BE2C (cell line): ENCODE results near the gene CSNK1G2.

Experiments used
- DNase-seq: peaks from one replicate; pipeline ENCODE4 v3.0.0-alpha.2; 2020
- H3K27me3 ChIP-seq: fragments of 250-450 bp; sonication (Bioruptor Pico); 2 replicates; pipeline ENCODE4 v1.5.1; 2020; ENCODE audit warnings: mild to moderate bottlenecking
- H3K36me3 ChIP-seq: fragments of 250-450 bp; sonication (Bioruptor Pico); 2 replicates; pipeline ENCODE4 v1.5.1; 2020; ENCODE audit warnings: mild to moderate bottlenecking
- H3K4me1 ChIP-seq: fragments of 250-450 bp; sonication (Bioruptor Pico); 2 replicates; pipeline ENCODE4 v1.5.1; 2020
- H3K4me3 ChIP-seq: 2 replicates; pipeline ENCODE4 v1.5.1; 2011; ENCODE audit warnings: low read depth, low read length
- H3K9me3 ChIP-seq: fragments of 250-450 bp; sonication (Bioruptor Pico); 2 replicates; pipeline ENCODE4 v1.5.1; 2020
- TF ChIP-seq, protein P1 (sequence below): IDR thresholded peaks from 2 replicates; pipeline ENCODE4 v1.5.1; 2012; ENCODE audit warnings: mild to moderate bottlenecking, low read depth, low read length

CSNK1G2 gene

DNA sequence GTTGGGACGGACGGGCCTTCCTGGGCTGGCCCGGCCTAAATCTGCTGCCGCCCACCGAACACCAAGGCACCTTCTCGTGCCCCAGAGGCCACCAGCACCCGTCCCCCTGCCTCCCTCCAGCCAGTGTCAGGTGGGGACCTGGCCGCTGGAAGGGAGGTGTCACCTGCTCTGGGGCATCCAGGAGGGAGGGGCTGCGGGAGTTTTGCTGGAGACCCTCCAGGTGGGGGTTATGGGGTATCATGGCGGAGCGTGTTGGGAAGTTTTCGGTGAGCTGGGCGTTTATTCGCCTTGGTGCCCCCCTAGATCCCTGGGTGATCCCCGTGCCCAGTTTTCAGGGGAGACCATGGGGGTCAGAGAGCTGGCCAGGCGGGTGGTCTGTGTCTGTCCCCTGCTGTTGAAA lies 9.7 kb downstream of the CSNK1G2 start:
- no peak overlapping the region for H3K4me3 ChIP-seq
- no peaks in the 10 kb centered on the region for H3K4me1 ChIP-seq
- H3K27me3 ChIP-seq: no peaks in the 10 kb centered on the region
- DNase-seq: no peak
- TF ChIP-seq, protein P1, sequence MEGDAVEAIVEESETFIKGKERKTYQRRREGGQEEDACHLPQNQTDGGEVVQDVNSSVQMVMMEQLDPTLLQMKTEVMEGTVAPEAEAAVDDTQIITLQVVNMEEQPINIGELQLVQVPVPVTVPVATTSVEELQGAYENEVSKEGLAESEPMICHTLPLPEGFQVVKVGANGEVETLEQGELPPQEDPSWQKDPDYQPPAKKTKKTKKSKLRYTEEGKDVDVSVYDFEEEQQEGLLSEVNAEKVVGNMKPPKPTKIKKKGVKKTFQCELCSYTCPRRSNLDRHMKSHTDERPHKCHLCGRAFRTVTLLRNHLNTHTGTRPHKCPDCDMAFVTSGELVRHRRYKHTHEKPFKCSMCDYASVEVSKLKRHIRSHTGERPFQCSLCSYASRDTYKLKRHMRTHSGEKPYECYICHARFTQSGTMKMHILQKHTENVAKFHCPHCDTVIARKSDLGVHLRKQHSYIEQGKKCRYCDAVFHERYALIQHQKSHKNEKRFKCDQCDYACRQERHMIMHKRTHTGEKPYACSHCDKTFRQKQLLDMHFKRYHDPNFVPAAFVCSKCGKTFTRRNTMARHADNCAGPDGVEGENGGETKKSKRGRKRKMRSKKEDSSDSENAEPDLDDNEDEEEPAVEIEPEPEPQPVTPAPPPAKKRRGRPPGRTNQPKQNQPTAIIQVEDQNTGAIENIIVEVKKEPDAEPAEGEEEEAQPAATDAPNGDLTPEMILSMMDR: no peak
- no peaks in the 10 kb centered on the region for H3K9me3 ChIP-seq
- H3K36me3 ChIP-seq: peaks cover 26% of the 10 kb centered on the region

GRCh38 chr19:1952635-1953034 lies 11.7 kb downstream of the CSNK1G2 start:
- H3K4me1 ChIP-seq: no peaks in the 10 kb centered on the region

GRCh38 chr19:1953037-1953436 lies 12.1 kb downstream of the CSNK1G2 start:
- TF ChIP-seq, protein P1: no peak
- no peaks in the 10 kb centered on the region for H3K9me3 ChIP-seq
- no peaks in the 10 kb centered on the region for H3K4me1 ChIP-seq
- peaks cover 22% of the 10 kb centered on the region for H3K36me3 ChIP-seq
- no peaks in the 10 kb centered on the region for H3K27me3 ChIP-seq
- H3K4me3 ChIP-seq: no peak overlapping the region
- DNase-seq: no peak

More at GRCh38 chr19:1952635-1953034, 11.7 kb downstream of the CSNK1G2 start:
- TF ChIP-seq, protein P1: no peak
- no peak for DNase-seq
- no peaks in the 10 kb centered on the region for H3K9me3 ChIP-seq
- no peaks in the 10 kb centered on the region for H3K27me3 ChIP-seq
- H3K36me3 ChIP-seq: peaks cover 22% of the 10 kb centered on the region
- H3K4me3 ChIP-seq: no peak overlapping the region

- Histone ChIP-seq H3K36me3 (peaks cover 22% of the 10 kb centered on the region), H3K4me1 (no peaks in the 10 kb centered on the region), H3K9me3 (no peaks in the 10 kb centered on the region), H3K4me3 (no peak overlapping the region), H3K27me3 (no peaks in the 10 kb centered on the region)
- TF ChIP-seq, protein P1: no peak
- DNase-seq: no peak
Observed at GRCh38 chr19:1953441-1954094, 12.6 kb downstream of the CSNK1G2 start.

- H3K36me3 ChIP-seq: peaks cover 19% of the 10 kb centered on the region
- no peaks in the 10 kb centered on the region for H3K27me3 ChIP-seq
- TF ChIP-seq, protein P1: no peak
- DNase-seq: no peak
- H3K9me3 ChIP-seq: no peaks in the 10 kb centered on the region
- no peak overlapping the region for H3K4me3 ChIP-seq
- H3K4me1 ChIP-seq: no peaks in the 10 kb centered on the region
Observed at GRCh38 chr19:1954532-1954933, 13.6 kb downstream of the CSNK1G2 start.
